GM18508 (cell line): ENCODE data around the gene POMZP3.
"Not testable (repeated sequence)": the region's sequence is repeated elsewhere in the genome, so short reads cannot be mapped to it uniquely, and the experiment has no call there.

Source experiments
- ATAC-seq: cut with Tn5 transposase; IDR thresholded peaks from one replicate; pipeline ENCODE4 v1.9.1; 2021; ENCODE audit warnings: moderate number of reproducible peaks; ENCODE audit not compliant: insufficient read depth, unreplicated experiment

POMZP3 gene

GRCh38 chr7:76591033-76591432 lies 36.0 kb downstream of the POMZP3 start:
- not testable (repeated sequence) for ATAC-seq

- ATAC-seq = not testable (repeated sequence)
Measured at GRCh38 chr7:76588586-76588985, 38.5 kb downstream of the POMZP3 start.

GRCh38 chr7:76586585-76587315 lies 40.3 kb downstream of the POMZP3 start:
- ATAC-seq = not testable (repeated sequence)

GRCh38 chr7:76583636-76584281 lies 43.3 kb downstream of the POMZP3 start:
- not testable (repeated sequence) for ATAC-seq

GRCh38 chr7:76582848-76583631 lies 44.0 kb downstream of the POMZP3 start:
- ATAC-seq = not testable (repeated sequence)

GRCh38 chr7:76575919-76576655 lies 51.0 kb downstream of the POMZP3 start:
- not testable (repeated sequence) for ATAC-seq

GRCh38 chr7:76575431-76575830 lies 51.6 kb downstream of the POMZP3 start:
- ATAC-seq = not testable (repeated sequence)

GRCh38 chr7:76572296-76572695 lies 54.8 kb downstream of the POMZP3 start:
- ATAC-seq = not testable (repeated sequence)

- ATAC-seq = not testable (repeated sequence)
Measured at GRCh38 chr7:76570324-76570775, 56.7 kb downstream of the POMZP3 start.

GRCh38 chr7:76568742-76569141 lies 58.3 kb downstream of the POMZP3 start:
- ATAC-seq = not testable (repeated sequence)

GRCh38 chr7:76567753-76568152 lies 59.3 kb downstream of the POMZP3 start:
- ATAC-seq = not testable (repeated sequence)

GRCh38 chr7:76567311-76567710 lies 59.8 kb downstream of the POMZP3 start:
- not testable (repeated sequence) for ATAC-seq

- not testable (repeated sequence) for ATAC-seq
Measured at GRCh38 chr7:76565001-76565400, 62.1 kb downstream of the POMZP3 start.

- not testable (repeated sequence) for ATAC-seq
Measured at GRCh38 chr7:76561342-76561741, 65.7 kb downstream of the POMZP3 start.

- ATAC-seq = not testable (repeated sequence)
Measured at GRCh38 chr7:76560157-76560556, 66.9 kb downstream of the POMZP3 start.
